Suprapubic skin (tissue), 4 donors: ENCODE results near the gene CBL.

Experiments
- POLR2A ChIP-seq, 2 donors: fragments of 450-650 bp; IDR thresholded peaks; one replicate each; pipeline ENCODE4 v1.6.1; 2017; ENCODE audit warnings: antibody characterized with exemption in 2 of 2, mild to moderate bottlenecking in 2 of 2, moderate library complexity in 2 of 2
- POLR2AphosphoS5 ChIP-seq, 3 donors: sonication (generic); formaldehyde crosslinking; IDR thresholded peaks; one replicate each; pipeline ENCODE4 v1.6.1; 2017; ENCODE audit warnings: antibody characterized with exemption in 3 of 3
- TF ChIP-seq, protein P1 (sequence below), 2 donors: fragments of 200-600 bp in 1 of 2; fragments of 450-650 bp in 1 of 2; sonication (generic) in 1 of 2; IDR thresholded peaks; one replicate each; pipeline ENCODE4 v1.5.1; 2016 to 2019; ENCODE audit warnings: antibody characterized with exemption in 2 of 2, mild to moderate bottlenecking in 1 of 2, moderate library complexity in 1 of 2

DNA sequence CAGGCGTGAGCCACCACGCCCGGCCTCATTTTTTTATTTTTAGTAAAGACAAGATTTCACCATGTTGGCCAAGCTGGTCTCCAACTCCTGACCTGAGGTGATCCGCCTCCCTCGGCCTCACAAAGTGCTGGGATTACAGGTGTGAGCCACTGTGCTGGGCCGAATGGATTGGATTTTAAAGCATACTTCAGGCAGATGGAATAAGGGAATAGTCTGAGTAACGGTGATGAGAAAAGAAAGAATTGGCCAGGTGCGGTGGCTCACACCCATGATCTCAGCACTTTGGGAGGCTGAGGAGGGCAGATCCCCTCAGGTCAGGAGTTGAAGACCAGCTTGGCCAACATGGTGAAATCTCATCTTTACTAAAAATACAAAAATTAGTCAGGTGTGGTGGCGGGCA, 2.1 kb upstream of the CBL start:
- TF ChIP-seq, protein P1, sequence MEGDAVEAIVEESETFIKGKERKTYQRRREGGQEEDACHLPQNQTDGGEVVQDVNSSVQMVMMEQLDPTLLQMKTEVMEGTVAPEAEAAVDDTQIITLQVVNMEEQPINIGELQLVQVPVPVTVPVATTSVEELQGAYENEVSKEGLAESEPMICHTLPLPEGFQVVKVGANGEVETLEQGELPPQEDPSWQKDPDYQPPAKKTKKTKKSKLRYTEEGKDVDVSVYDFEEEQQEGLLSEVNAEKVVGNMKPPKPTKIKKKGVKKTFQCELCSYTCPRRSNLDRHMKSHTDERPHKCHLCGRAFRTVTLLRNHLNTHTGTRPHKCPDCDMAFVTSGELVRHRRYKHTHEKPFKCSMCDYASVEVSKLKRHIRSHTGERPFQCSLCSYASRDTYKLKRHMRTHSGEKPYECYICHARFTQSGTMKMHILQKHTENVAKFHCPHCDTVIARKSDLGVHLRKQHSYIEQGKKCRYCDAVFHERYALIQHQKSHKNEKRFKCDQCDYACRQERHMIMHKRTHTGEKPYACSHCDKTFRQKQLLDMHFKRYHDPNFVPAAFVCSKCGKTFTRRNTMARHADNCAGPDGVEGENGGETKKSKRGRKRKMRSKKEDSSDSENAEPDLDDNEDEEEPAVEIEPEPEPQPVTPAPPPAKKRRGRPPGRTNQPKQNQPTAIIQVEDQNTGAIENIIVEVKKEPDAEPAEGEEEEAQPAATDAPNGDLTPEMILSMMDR (IDR thresholded peaks at IDR 0.05) = no peak
- TF ChIP-seq POLR2AphosphoS5 (IDR thresholded peaks at IDR 0.05) (no peak), POLR2A (IDR thresholded peaks at IDR 0.05) (no peak)
